GM12892 (cell line): ENCODE results near the gene CRTC2.

Experiments used
- DNase-seq: peaks from one replicate; pipeline ENCODE4 v3.0.0; 2011; ENCODE audit not compliant: insufficient read length
- FAIRE-seq: peaks from 2 replicates; lab custom pipeline; 2011; peaks lifted over from hg19 to GRCh38; lab: Jason Lieb, UNC
- POLR2A ChIP-seq: IDR thresholded peaks from 2 replicates; pipeline ENCODE4 v1.6.1; 2011; ENCODE audit warnings: low read depth, low read length, control low read depth
- POLR2AphosphoS5 ChIP-seq: IDR thresholded peaks from 2 replicates; pipeline ENCODE4 v1.6.1; 2011; ENCODE audit warnings: low read depth, low read length, control low read depth
- TAF1 ChIP-seq: IDR thresholded peaks from 2 replicates; pipeline ENCODE4 v1.6.1; 2011; ENCODE audit warnings: low read depth, mild to moderate bottlenecking, control low read depth, low read length, borderline replicate concordance

Gene CRTC2

DNA sequence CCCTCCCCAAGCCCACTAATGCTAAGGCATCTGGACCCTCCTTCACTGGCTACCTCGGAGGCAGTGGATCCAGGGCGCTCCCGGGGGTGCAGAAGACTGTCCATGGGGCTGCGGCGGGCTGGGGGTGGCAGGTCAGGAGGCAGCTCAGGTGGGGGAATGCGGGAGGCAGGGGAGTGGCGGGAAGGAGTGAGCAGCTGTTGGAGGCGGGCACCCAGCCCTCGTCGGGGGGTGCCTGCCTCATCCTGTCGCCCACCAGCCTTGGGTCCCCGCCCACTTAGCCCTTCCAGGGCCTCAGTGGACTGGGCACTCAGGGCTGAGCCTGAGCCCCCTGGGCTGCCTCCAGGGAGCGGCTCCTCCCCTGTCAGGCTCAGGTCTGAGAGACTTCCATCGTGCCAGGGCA lies 25.0 kb downstream of the CRTC2 start:
- DNase-seq, result no peak
- no peak for TF ChIP-seq POLR2A
- no peak for TF ChIP-seq POLR2AphosphoS5
- TF ChIP-seq TAF1, result no peak
- FAIRE-seq, result no peak

DNA sequence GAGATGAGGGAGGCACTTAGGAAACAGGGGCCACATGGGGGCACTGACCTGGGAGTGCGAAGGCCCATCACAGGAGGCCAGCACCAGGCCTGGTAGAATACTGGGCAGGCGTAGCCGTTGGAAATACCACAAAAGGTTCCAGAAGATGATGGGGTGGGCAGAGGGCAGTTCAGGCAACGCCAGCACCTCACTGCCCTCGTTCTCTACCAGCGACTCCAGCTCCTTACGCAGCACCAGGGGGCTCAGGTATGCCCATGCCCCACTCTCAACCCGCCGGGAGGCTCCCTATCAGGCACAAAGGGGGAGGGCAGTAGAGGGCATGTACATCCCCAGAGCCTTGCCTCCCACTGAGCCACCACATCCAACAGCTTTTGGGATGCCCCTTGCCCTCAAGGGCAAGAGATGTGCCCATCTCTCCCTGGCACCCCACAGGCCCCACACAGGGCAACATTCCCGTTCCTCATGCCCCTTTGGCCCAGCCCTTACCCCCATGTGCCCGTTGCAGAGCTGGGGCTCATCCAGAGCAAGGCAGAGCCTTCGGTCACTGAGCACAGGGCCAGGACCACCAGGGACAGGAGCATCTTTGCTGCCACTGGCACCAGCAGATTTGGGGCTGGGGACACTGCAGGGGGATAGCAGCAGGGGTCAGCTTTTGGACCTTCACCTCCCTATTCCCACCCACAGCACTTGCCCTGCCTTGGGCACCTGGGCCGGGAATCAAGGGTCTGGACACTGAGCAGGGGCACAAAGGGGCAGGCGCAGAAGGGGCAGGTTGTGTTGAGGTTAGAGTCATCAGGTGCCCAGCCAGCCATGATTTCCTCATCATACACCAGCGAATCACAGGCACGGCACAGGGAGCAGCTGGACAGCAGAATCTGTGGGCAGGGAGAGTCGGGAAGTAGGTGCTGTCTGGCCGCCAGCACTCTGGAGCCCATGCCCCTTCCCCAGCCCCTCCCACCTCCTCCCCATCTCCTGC lies 26.0 kb downstream of the CRTC2 start:
- TF ChIP-seq POLR2AphosphoS5, result no peak
- no peak; the same call in 1 of the 2 replicates for TF ChIP-seq POLR2A
- TF ChIP-seq TAF1, result no peak
- DNase-seq (no peak), FAIRE-seq (no peak)

DNA sequence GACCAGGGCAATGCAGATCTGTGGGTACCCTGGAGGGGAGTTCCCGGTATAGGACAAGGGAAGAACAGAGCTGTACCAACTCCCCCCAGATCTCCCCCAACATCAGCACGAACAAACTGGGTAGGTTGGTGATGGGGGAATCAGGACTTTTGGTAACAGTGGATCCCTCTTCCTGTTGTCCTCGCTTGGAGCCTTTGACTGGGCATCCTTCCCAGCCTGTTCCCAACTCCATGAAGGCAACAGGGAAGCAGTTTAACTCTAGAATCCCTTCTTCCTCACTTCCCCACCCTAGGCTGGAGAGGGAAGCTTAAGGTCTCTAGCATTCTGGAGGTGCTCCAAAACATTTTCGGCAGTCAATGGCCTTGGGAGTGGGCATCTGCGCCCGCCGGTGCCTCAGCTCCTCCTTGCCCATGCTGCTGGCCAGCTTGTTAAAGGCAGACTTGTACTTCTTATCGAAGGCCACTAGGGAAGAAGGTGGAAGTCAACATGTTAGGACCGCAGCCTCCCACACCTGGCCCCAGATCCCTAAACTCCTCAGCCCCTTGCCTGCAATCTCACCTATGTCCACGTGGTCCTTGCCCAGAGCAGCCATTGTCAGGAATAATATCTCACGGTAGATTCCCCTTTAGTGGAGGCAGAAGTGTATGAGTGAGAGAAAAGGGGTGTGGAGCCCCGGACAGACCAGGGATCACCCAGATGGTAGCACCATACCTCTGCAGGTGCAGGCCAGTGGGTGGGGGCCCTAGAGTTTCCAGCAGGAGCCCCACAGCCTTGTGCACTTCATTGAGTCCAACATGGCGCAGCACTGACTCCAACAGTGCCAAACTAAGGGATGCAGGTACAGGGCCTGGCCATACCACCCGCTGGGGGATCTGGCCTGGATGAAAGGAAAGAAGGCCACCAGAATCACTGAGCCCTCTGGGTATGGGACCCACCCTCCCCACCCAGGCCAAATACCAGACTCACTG lies 28.1 kb downstream of the CRTC2 start:
- FAIRE-seq, result no peak
- TF ChIP-seq POLR2AphosphoS5 (no peak), POLR2A (no peak), TAF1 (no peak)
- DNase-seq, result no peak

DNA sequence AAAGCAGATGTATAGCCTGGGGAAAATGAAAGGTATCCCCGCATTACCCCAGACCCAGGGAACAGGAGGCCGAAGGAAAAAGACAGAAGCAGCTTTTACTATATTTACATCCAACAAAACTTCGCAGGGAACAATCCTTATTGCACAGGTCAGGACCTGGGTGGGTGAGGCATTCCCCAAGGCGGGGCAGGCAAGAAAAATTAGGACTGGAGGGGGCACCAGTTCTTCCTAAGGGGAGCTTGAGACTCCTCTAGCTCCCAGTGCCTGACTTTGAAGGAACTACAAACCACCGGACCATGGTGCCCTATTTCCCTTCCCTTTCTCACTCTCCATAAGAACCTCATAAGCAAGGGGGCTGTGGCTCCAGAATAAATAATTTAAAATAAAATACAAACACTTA lies 29.0 kb downstream of the CRTC2 start:
- FAIRE-seq (no peak), DNase-seq (no peak)
- TF ChIP-seq POLR2A, result no peak
- TF ChIP-seq TAF1, result no peak
- no peak for TF ChIP-seq POLR2AphosphoS5

DNA sequence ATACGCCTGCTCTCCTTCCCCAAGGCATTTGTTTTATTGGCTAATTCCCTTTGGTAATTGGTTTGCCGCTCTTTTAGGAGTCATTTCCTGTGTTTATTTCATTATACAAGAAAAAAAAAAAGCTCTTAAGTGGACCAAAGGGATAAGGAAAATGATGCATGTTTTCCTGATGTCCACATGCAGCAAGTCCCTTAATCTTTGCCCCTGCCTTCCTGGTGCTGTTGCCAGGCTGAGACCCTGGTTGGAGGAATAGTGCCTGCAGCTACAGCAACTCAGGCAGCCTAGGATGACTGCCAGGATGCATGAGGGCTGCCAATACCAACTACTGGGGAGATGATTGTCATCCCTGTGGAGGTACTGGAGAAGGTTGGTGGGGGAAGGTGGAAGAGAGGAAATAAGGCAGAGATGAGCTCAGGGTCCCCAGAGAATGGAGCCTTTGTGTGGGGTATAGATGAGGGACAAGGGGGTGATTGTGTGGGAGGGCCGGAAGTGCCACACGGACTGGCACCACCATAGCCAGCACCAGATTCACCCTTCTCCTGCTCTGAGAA lies 29.5 kb downstream of the CRTC2 start:
- DNase-seq, result no peak

DNA sequence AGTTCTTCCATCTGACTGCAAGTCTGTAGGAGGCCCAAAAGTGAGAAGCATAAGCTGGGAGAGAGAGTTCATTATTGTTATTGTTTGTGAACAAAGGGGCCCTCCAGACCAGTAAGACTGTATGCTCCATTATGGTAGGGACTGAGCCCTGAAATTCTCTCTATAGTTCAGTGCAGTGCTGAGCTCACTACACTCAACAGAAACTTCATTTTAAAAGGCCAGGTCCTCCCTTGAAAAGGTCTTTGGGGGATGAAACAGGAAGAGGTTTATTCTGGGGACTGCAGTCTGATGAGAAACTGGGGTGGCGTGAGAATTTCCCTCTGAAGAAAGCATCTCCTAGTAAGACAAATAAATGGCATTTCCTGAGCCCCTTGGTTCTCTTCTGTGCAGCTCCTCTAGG lies 30.2 kb downstream of the CRTC2 start:
- no peak for FAIRE-seq

More for the DNA sequence above, 29.5 kb downstream of the CRTC2 start:
- TF ChIP-seq POLR2AphosphoS5, result no peak
- no peak for TF ChIP-seq POLR2A
- TF ChIP-seq TAF1, result no peak
- FAIRE-seq, result no peak

DNA sequence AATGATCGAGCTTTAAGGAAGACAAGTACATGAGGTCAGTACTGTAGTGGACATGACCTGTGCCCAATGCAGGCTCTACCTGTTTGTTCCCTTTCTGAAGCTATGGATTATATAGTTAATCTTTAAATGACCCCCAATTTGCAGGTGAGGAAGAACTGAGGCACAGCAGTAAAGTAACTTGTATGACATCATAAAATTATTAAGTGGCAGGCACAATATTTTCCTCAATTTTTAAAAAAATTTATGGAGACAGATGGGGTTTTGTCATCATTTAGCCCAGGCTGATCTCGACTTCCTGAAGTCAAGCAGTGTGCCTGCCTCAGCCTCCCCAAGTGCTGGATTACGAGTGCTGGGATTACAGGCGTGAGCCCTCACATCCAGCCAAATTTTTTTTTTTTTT lies 32.0 kb downstream of the CRTC2 start:
- no peak for TF ChIP-seq POLR2A
- TF ChIP-seq POLR2AphosphoS5, result no peak
- no peak for TF ChIP-seq TAF1
- DNase-seq (no peak), FAIRE-seq (no peak)

More for the DNA sequence above, 30.2 kb downstream of the CRTC2 start:
- no peak for TF ChIP-seq POLR2A
- no peak for TF ChIP-seq TAF1
- no peak for TF ChIP-seq POLR2AphosphoS5
- DNase-seq, result no peak

DNA sequence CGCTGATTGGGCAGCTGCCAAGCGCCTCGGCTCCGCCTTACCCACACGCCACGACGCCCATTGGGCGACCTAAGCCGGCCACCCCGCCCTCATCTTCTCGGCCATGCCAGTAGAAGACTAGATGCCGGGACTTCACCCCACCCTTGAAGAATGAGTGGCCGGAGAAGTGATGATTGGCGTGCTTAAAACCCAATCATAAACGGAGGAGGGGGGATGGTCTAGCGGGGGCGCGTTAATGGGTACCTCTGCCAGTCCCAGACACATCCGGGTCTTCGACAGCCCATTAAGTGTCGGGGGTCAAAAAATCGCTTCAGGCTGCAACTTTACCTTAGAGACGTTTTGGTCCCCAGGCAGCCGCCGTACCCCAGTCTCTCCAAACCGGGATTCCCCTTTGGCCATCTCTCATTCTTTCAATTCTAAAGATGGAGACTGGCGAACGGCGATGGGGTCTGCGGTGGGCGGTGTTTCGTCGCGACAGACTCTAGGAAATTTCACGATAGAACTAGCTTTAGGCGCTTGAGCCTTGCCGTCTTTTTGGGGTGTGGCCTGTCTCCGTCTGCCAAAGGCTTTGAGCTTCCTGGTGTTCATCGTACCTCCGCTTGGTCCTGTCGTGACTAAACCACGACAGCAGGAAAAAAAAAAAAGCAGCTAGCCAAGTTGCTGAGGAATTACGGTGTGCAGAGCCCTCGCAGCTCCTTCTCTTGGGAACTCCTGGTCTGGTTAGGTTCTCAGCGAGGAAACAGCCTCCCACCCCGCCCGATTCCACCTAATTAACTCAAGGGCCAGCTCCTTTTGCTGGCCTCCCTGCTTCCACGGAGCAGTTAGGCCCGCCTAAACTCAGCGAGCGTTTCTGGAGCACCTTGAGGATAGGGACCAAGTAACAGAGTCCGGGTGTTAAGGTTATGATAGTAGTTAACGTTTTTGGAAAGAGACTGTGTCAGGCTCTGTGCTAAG lies 35.2 kb downstream of the CRTC2 start, which contains the start of gene GATAD2B:
GATAD2B (minus strand) TSS at position 1 of the 954 bp plus-strand sequence. CDS start 94,625 bp downstream, outside the sequence.
- TF ChIP-seq POLR2A, result peak; percentile 76; the same call in 1 of the 2 replicates
- TF ChIP-seq TAF1, result peak; percentile 48; the same call in 1 of the 2 replicates
- peak; percentile 64; the same call in 1 of the 2 replicates for TF ChIP-seq POLR2AphosphoS5
- FAIRE-seq, result peak; percentile 86

DNA sequence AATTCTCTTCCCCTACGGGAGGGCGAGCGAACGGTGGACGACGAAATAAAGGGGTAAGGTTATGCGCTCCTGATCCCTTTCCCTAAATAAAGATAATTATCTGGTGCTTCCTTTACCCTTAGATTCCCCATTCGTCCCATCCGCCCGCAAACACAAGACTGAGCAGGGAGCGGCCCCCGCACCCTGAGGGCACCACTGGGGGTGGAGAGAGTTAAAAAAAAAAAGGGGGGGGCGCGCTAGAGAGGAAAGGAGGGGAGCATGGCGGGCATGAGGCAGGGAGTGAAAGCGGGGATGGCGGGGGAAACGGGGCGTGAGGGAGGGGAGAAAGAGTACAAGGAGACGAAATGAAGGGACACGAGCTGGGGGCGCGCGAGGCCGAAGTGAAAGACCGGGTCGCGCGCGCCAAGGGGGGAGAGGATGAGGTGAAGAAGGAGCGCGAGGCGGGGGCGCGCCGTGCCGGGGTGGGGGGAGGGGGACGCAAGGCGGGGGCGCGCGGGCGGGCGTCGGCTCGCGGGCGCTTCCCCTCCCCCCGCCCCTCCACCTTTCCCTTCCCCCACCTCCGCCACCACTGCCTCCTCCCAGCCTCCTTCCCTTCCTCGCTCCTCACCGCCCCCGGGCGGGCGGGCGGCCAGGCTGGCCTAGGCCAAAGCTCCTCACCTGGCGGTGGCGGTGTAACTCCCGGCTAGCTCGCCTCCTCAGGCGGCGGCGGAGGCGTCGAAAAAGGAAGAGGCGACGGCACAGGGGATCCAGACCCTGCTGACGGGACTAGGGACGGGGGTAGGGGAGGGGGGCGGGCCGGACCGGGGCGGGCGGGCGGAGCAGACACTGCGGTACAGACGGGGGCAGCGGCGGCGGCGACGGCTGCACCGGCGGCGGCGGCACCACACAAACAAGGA lies 36.1 kb downstream of the CRTC2 start:
- peak; percentile 17 for FAIRE-seq

More for the DNA sequence above, 35.2 kb downstream of the CRTC2 start, which contains the start of gene GATAD2B:
- peak; percentile 91 for DNase-seq

More for the DNA sequence above, 36.1 kb downstream of the CRTC2 start:
- peak; percentile 52 for DNase-seq
- TF ChIP-seq TAF1 (no peak), POLR2AphosphoS5 (0 out of 2 replicates have a peak, but pooled peaks have one; percentile 32)
